ENCODE measurements around the gene PHF8.

The PHF8 gene

GRCh38 chrX:54042609-54043021, 1.7 kb downstream of the PHF8 start:
- peak; percentile 37 for TF ChIP-seq CTCF (conservative IDR thresholded peaks at IDR 0.05; ENCODE audit: low read depth)
- DNase-seq (ENCODE audit: low spot score), result peak; percentile 48
- ChIA-PET POLR2A (ENCODE audit: low non-redundant PET) (interaction anchor here (0.5 to 1.3 kb wide), 3 partner anchors 117 to 296 kb away, joined by 4 to 5 read pairs (median 5); no protein-coding TSS in a partner anchor), CTCF (interaction anchor here (0.7 kb wide), 1 partner anchor 1120 kb away, joined by 3 read pairs; no protein-coding TSS in a partner anchor)
- peak overlapping the region; percentile 58 for H3K27ac ChIP-seq

GRCh38 chrX:54030329-54030728, 13.9 kb downstream of the PHF8 start:
- TF ChIP-seq CTCF (conservative IDR thresholded peaks at IDR 0.05; ENCODE audit: low read depth), result no peak
- ChIA-PET POLR2A (ENCODE audit: low non-redundant PET) (interaction anchor here (0.6 kb wide), 1 partner anchor 25 kb away, joined by 5 read pairs; no protein-coding TSS in a partner anchor), CTCF (no interaction called here)
- no peak overlapping the region for H3K27ac ChIP-seq
- DNase-seq (ENCODE audit: low spot score), result no peak

GRCh38 chrX:54029529-54030143, 14.6 kb downstream of the PHF8 start:
- TF ChIP-seq CTCF (conservative IDR thresholded peaks at IDR 0.05; ENCODE audit: low read depth), result no peak
- ChIA-PET POLR2A (ENCODE audit: low non-redundant PET) (no interaction called here), CTCF (no interaction called here)
- no peak overlapping the region for H3K27ac ChIP-seq
- DNase-seq (ENCODE audit: low spot score), result peak; percentile 16

- POLR2A ChIA-PET (ENCODE audit: low non-redundant PET), result no interaction called here
Measured at GRCh38 chrX:54024350-54024749, 19.9 kb downstream of the PHF8 start.

GRCh38 chrX:54012830-54013500, 31.3 kb downstream of the PHF8 start:
- H3K27ac ChIP-seq, result no peak overlapping the region
- ChIA-PET CTCF (no interaction called here), POLR2A (ENCODE audit: low non-redundant PET) (no interaction called here)
- no peak for DNase-seq (ENCODE audit: low spot score)
- no peak for TF ChIP-seq CTCF (conservative IDR thresholded peaks at IDR 0.05; ENCODE audit: low read depth)

More at GRCh38 chrX:54024350-54024749, 19.9 kb downstream of the PHF8 start:
- DNase-seq (ENCODE audit: low spot score), result no peak
- no peak overlapping the region for H3K27ac ChIP-seq
- CTCF ChIA-PET, result no interaction called here
- no peak for TF ChIP-seq CTCF (conservative IDR thresholded peaks at IDR 0.05; ENCODE audit: low read depth)

- TF ChIP-seq CTCF (conservative IDR thresholded peaks at IDR 0.05; ENCODE audit: low read depth), result no peak
- ChIA-PET CTCF (no interaction called here), POLR2A (ENCODE audit: low non-redundant PET) (no interaction called here)
- H3K27ac ChIP-seq, result no peak overlapping the region
- DNase-seq (ENCODE audit: low spot score), result no peak
Measured at GRCh38 chrX:54007682-54008081, 36.6 kb downstream of the PHF8 start.
